Tibial artery (tissue), 4 donors: ENCODE results near the gene RAB44.
A peak's percentile ranks its signal among the peaks of the same experiment; 100 is the strongest.

Experiments used
- DNase-seq, 2 donors: peaks; one replicate each; pipeline ENCODE4 v3.0.0-alpha.2; 2019
- H3K27ac ChIP-seq, 2 donors: fragments of 200-600 bp; sonication (generic) in 1 of 2; 1 replicate in 1 of 2; 2 replicates in 1 of 2; pipeline ENCODE4 v1.5.1; 2018 to 2019; ENCODE audit warnings: mild to moderate bottlenecking in 1 of 2
- H3K27me3 ChIP-seq, 2 donors: fragments of 200-600 bp; sonication (generic) in 1 of 2; one replicate each; pipeline versions ENCODE4 v1.5.1 to v1.6.0; 2016 to 2019
- H3K36me3 ChIP-seq, 3 donors: fragments of 200-600 bp; sonication (generic) in 2 of 3; one replicate each; pipeline ENCODE4 v1.5.1; 2016 to 2019; ENCODE audit warnings: mild to moderate bottlenecking in 2 of 3
- H3K4me1 ChIP-seq, 4 donors: fragments of 200-600 bp; sonication (generic) in 2 of 4; 1 replicate in 3 of 4; 2 replicates in 1 of 4; pipeline ENCODE4 v1.5.1; 2016 to 2019
- H3K4me3 ChIP-seq, 2 donors: fragments of 200-600 bp; sonication (generic) in 1 of 2; 1 replicate in 1 of 2; 2 replicates in 1 of 2; pipeline ENCODE4 v1.5.1; 2018 to 2019; ENCODE audit warnings: mild to moderate bottlenecking in 2 of 2
- H3K9me3 ChIP-seq, 3 donors: fragments of 200-600 bp; sonication (generic) in 1 of 3; one replicate each; pipeline ENCODE4 v1.5.1; 2016 to 2019
- intact Hi-C: fragments of 100-400 bp; cut with DNase I; formaldehyde crosslinking; loops from one replicate; pipeline ENCODE4 v1.15.0; 2023; ENCODE audit warnings: low total_unique reads
- TF ChIP-seq, protein P1 (sequence below), 2 experiments: fragments of 200-600 bp in 1 of 2; fragments of 450-650 bp in 1 of 2; IDR thresholded peaks; one replicate each; pipeline ENCODE4 v1.5.1; 2017 to 2019; ENCODE audit warnings: antibody characterized with exemption in 2 of 2, mild to moderate bottlenecking in 1 of 2, moderate library complexity in 1 of 2

RAB44 gene, protein sequence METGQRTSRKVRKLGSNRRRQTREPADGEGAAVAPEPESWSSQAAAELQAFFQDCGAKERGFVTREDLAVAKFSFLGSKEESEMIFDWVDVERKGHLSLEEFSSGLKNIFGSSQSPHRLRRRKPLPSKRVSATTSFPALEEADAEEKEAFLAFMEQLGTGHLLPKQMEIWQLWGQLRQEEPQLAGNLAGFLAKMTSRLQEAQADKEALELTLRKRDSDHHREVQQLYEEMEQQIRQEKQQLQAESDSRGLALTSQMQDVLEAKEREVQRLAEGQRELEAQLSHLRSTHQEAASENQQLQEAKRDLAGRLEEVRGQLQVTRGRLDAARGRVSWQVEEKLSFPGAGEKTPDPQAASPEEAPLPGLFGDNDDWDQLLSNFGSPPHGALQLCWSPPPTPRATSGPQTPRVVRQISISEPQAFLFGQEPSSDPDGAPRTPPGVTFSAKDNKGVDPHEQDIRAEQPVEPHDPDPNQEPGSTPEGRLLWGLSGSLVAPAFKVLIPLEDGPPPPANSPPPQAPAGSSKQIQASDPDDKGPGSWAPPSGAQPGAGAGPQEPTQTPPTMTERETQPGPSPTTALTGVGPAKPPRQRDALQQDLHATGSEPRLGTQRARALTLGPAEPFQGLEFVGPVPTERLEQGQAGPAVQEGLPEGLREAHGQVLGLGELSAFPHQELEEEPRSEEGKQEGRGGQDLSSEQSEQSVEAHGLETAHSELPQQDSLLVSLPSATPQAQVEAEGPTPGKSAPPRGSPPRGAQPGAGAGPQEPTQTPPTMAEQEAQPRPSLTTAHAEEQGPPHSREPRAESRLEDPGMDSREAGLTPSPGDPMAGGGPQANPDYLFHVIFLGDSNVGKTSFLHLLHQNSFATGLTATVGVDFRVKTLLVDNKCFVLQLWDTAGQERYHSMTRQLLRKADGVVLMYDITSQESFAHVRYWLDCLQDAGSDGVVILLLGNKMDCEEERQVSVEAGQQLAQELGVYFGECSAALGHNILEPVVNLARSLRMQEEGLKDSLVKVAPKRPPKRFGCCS

GRCh38 chr6:36697481-36697903, at the start of gene RAB44:
TSS of gene RAB44 (plus strand) at chr6:36697826. CDS start at chr6:36704236, 6,410 bp downstream.
- Histone ChIP-seq H3K9me3 (no peaks in the 10 kb centered on the region), H3K27ac (no peak within 1 kb of the TSS), H3K4me1 (peaks cover 0 to 9% (median 5%) of the 10 kb centered on the region in 4 donors), H3K36me3 (no peaks in the 10 kb centered on the region), H3K27me3 (no peaks in the 10 kb centered on the region), H3K4me3 (no peak within 1 kb of the TSS)
- DNase-seq, result peak in 1 of 2 donors; percentile 52
- intact Hi-C loops, result no loop called here
- TF ChIP-seq, protein P1, sequence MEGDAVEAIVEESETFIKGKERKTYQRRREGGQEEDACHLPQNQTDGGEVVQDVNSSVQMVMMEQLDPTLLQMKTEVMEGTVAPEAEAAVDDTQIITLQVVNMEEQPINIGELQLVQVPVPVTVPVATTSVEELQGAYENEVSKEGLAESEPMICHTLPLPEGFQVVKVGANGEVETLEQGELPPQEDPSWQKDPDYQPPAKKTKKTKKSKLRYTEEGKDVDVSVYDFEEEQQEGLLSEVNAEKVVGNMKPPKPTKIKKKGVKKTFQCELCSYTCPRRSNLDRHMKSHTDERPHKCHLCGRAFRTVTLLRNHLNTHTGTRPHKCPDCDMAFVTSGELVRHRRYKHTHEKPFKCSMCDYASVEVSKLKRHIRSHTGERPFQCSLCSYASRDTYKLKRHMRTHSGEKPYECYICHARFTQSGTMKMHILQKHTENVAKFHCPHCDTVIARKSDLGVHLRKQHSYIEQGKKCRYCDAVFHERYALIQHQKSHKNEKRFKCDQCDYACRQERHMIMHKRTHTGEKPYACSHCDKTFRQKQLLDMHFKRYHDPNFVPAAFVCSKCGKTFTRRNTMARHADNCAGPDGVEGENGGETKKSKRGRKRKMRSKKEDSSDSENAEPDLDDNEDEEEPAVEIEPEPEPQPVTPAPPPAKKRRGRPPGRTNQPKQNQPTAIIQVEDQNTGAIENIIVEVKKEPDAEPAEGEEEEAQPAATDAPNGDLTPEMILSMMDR (IDR thresholded peaks at IDR 0.05), result no peak

- TF ChIP-seq, protein P1 (IDR thresholded peaks at IDR 0.05), result no peak
- no peaks in the 10 kb centered on the region for H3K36me3 ChIP-seq
- no peak overlapping the region for H3K27ac ChIP-seq
- no peak for DNase-seq
- peaks cover 0 to 5% (median under 1%) of the 10 kb centered on the region in 4 donors for H3K4me1 ChIP-seq
- intact Hi-C loops, result no loop called here
- no peaks in the 10 kb centered on the region for H3K9me3 ChIP-seq
- peaks cover 0 to 2% of the 10 kb centered on the region in 2 donors for H3K27me3 ChIP-seq
- no peak overlapping the region for H3K4me3 ChIP-seq
These were observed 48.5 kb upstream of the RAB44 start for GRCh38 chr6:36649086-36649485.

GRCh38 chr6:36649701-36650484, 47.7 kb upstream of the RAB44 start:
- Histone ChIP-seq H3K27ac (no peak overlapping the region), H3K36me3 (no peaks in the 10 kb centered on the region), H3K4me1 (peaks cover 0 to 5% (median 0%) of the 10 kb centered on the region in 4 donors), H3K27me3 (peaks cover 0 to 5% of the 10 kb centered on the region in 2 donors), H3K9me3 (no peaks in the 10 kb centered on the region), H3K4me3 (no peak overlapping the region)
- no peak for DNase-seq
- TF ChIP-seq, protein P1 (IDR thresholded peaks at IDR 0.05), result no peak
- intact Hi-C loops, result no loop called here

DNA sequence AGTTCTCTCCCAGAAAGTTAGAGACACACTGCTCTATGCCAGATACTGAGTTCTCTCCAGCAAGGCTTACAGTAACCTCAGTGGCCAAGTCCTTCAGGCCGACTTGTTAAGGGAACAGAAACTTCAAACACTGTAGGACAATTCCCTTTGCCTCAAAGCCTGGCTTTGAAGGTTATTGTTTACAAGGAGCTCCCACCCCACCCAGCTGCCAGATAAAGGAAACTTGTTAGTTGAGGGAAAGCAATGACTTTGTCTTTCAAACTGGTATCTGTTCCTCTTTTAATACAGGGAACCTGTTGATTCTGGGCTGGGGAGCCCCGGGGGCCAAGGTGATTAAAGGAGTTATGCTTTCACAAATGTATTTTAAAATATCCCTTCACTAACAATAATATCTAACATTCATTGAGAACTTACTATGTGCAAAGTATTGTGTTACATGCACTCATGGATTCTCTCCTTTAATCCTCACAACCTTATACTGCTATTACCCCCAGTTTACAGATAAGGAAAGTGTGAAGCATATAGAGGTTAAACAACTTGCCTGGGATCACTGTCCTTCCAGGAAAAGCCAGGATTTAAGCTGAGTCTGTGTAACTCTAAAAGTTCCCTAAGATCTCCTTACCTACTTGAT, 46.7 kb upstream of the RAB44 start:
- Histone ChIP-seq H3K4me3 (no peak overlapping the region), H3K9me3 (no peaks in the 10 kb centered on the region), H3K4me1 (peaks cover 0 to 5% (median 0%) of the 10 kb centered on the region in 4 donors), H3K27me3 (peaks cover 0 to 14% of the 10 kb centered on the region in 2 donors), H3K36me3 (no peaks in the 10 kb centered on the region), H3K27ac (no peak overlapping the region)
- TF ChIP-seq, protein P1 (IDR thresholded peaks at IDR 0.05), result no peak
- intact Hi-C loops, result no loop called here
- DNase-seq, result no peak
